HFFc6 (cell line): Measurements from ENCODE around the gene CCDC24. TPM values are rescaled to one million over a fixed set of nuclear protein-coding genes. Genes with fewer than 3 reads are reported as not detected.

ENCODE experiments used
- DNase-seq: peaks from one replicate; pipeline ENCODE4 v3.0.0-alpha.2; 2018
- H3K27ac Mint-ChIP-seq: 2 replicates; pipeline ENCODE4 v1.8.0; 2020; ENCODE audit warnings: mild to moderate bottlenecking, mixed read lengths
- H3K27me3 Mint-ChIP-seq: 2 replicates; pipeline ENCODE4 v1.8.0; 2021; ENCODE audit warnings: mild to moderate bottlenecking, moderate library complexity, mixed read lengths; ENCODE audit not compliant: insufficient read depth
- H3K36me3 Mint-ChIP-seq: 2 replicates; pipeline ENCODE4 v1.8.0; 2021; ENCODE audit warnings: low read depth, mixed read lengths
- H3K4me1 Mint-ChIP-seq: 2 replicates; pipeline ENCODE4 v1.8.0; 2020; ENCODE audit warnings: low read depth, mixed read lengths
- H3K4me3 Mint-ChIP-seq: 2 replicates; pipeline ENCODE4 v1.8.0; 2020; ENCODE audit warnings: mild to moderate bottlenecking, moderate library complexity, mixed read lengths
- H3K9me3 Mint-ChIP-seq: 2 replicates; pipeline ENCODE4 v1.8.0; 2020; ENCODE audit warnings: mild to moderate bottlenecking, mixed read lengths
- CTCF ChIP-seq: fragments of 200-600 bp; sonication (generic); IDR thresholded peaks from 2 replicates; pipeline ENCODE4 v1.5.0; 2021; ENCODE audit warnings: antibody characterized with exemption, mild to moderate bottlenecking
- total RNA-seq, 6 experiments: library from RNA; stranded (reverse); fragmentation: NEBNext Ultra II Directional; extraction: Animal tissue kit (Norgen Biotek cat#: 25700); gene quantifications; 2 replicates in 1 of 6; 3 replicates in 5 of 6; pipeline ENCODE4 v1.2.3, GENCODE V29; 2021

The CCDC24 gene
- total RNA-seq, 6 experiments from 2014 or later, result 5.6 to 7.7 (median 6.5) TPM

DNA sequence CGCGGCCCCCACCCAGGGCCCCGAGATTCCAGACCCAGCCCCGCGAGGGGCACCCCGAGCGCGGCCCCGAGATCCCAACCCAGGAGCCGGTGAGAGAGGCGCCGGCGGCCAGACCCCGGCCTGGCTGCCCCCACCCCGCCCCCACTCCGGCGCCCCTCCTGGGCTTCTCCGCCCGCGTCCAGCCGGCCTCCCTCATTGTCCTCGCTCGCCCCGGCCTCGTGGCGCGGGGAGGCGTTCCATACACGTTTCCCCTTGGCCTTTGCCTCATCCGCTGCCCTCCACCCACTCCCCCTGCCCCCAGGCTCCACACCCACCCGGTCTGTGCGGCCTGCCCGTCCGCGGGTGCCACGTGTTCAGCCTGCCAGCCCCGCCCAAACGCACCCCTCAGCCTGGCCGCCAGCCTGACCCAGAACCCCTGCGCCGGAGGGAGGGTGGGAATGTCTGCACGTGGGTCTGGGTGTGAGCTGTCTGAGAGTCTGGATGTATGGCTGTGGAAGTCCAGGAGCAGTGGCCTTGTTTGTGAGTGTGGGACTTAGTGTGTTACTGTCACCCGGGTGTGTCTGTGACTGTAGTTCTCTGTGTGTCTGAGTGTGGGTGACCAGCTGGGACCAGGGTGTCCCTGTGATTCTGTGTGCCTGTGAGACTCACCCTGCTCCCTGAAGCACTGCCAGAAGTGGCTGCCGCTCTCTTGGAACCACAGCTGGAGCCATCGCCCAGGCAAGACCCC is 11.7 kb upstream of the CCDC24 start:
- Mint-ChIP-seq H3K4me3 (peak overlapping the region; percentile 92), H3K9me3 (no peaks in the 10 kb centered on the region), H3K36me3 (peaks cover 46% of the 10 kb centered on the region), H3K27me3 (peaks cover 6% of the 10 kb centered on the region), H3K27ac (peak overlapping the region; percentile 87), H3K4me1 (peaks cover 54% of the 10 kb centered on the region)
- DNase-seq, result peak; percentile 43
- no peak for TF ChIP-seq CTCF

- H3K27me3 Mint-ChIP-seq, result peaks cover 6% of the 10 kb centered on the region
- peaks cover 55% of the 10 kb centered on the region for H3K4me1 Mint-ChIP-seq
- peak overlapping the region; percentile 92 for H3K4me3 Mint-ChIP-seq
- DNase-seq, result no peak
- H3K36me3 Mint-ChIP-seq, result peaks cover 48% of the 10 kb centered on the region
- H3K27ac Mint-ChIP-seq, result peak overlapping the region; percentile 87
- no peak for TF ChIP-seq CTCF
- H3K9me3 Mint-ChIP-seq, result no peaks in the 10 kb centered on the region
Observed at GRCh38 chr1:43980255-43981134, 10.9 kb upstream of the CCDC24 start.

GRCh38 chr1:43981135-43981491 is 10.3 kb upstream of the CCDC24 start:
- Mint-ChIP-seq H3K4me1 (peaks cover 57% of the 10 kb centered on the region), H3K27me3 (peaks cover 6% of the 10 kb centered on the region), H3K36me3 (peaks cover 53% of the 10 kb centered on the region), H3K4me3 (no peak overlapping the region; the same call in 1 of the 2 replicates), H3K9me3 (no peaks in the 10 kb centered on the region), H3K27ac (no peak overlapping the region)
- no peak for TF ChIP-seq CTCF
- DNase-seq, result no peak

DNA sequence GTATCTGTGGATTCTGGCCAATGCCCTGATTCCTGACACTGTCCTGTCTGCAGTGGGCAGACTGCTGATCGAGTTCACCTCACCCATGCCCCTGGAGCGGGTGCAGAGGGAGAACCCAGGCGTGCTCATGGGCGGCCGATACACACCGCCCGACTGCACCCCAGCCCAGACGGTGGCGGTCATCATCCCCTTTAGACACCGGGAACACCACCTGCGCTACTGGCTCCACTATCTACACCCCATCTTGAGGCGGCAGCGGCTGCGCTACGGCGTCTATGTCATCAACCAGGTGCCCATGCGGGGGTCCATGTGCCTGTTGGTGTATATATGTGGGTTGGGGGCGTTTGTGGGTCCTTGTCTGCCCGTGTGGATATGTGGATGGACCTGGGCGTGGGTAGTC is 9.8 kb upstream of the CCDC24 start:
- H3K9me3 Mint-ChIP-seq, result no peaks in the 10 kb centered on the region
- DNase-seq, result no peak

DNA sequence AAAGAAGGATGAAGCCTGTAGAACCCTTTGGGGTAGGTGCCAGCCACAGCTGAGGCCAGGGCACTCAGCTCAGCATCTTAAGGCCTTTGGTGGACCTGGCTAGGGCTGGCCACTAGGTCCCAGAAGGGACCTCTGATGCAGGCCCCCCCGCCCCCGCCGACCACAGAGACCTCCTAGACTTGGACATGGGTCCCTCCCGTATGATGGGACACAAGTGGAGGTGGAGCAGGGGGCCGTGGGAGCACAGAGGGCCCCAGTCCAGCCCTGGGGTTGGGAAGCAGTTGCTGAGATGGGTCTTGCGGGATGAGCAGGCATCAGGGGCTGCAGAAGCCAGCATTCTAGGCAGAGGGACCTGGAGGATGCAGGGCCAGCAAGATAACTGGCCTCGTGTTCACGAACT is 9.2 kb upstream of the CCDC24 start:
- H3K4me3 Mint-ChIP-seq, result no peak overlapping the region
- DNase-seq, result no peak
- H3K27ac Mint-ChIP-seq, result no peak overlapping the region
- peaks cover 6% of the 10 kb centered on the region for H3K27me3 Mint-ChIP-seq
- no peaks in the 10 kb centered on the region for H3K9me3 Mint-ChIP-seq
- TF ChIP-seq CTCF, result no peak
- H3K4me1 Mint-ChIP-seq, result peaks cover 57% of the 10 kb centered on the region
- peaks cover 42% of the 10 kb centered on the region for H3K36me3 Mint-ChIP-seq

More for the DNA sequence above, 9.8 kb upstream of the CCDC24 start:
- TF ChIP-seq CTCF, result no peak
- H3K4me1 Mint-ChIP-seq, result peaks cover 57% of the 10 kb centered on the region
- peaks cover 6% of the 10 kb centered on the region for H3K27me3 Mint-ChIP-seq
- H3K27ac Mint-ChIP-seq, result no peak overlapping the region
- peaks cover 48% of the 10 kb centered on the region for H3K36me3 Mint-ChIP-seq
- no peak overlapping the region for H3K4me3 Mint-ChIP-seq
